ENCODE data around the gene UST. TPM values are rescaled to one million over a fixed set of nuclear protein-coding genes. Genes with fewer than 3 reads are reported as not detected.

Gene UST
- total RNA-seq, 2 donors from 2014 or later: 3.8 to 7.3 TPM

- Mint-ChIP-seq H3K27ac (no peak overlapping the region), H3K36me3 (ENCODE audit: low read depth) (peaks cover 8% of the 10 kb centered on the region), H3K27me3 (no peaks in the 10 kb centered on the region), H3K4me1 (peaks cover 21% of the 10 kb centered on the region), H3K4me3 (no peak overlapping the region)
- DNase-seq (no peak), ATAC-seq (no peak)
- H3K9me3 ChIP-seq (ENCODE audit: control insufficient read depth, low read length, poor library complexity, severe bottlenecking): no peaks in the 10 kb centered on the region
Measured at GRCh38 chr6:149114167-149114566, 367.3 kb downstream of the UST start.

GRCh38 chr6:149118737-149119653, 372.2 kb downstream of the UST start:
- peaks cover 6% of the 10 kb centered on the region for H3K36me3 Mint-ChIP-seq (ENCODE audit: low read depth)
- no peak overlapping the region for H3K4me3 Mint-ChIP-seq
- no peaks in the 10 kb centered on the region for H3K27me3 Mint-ChIP-seq
- DNase-seq (no peak), ATAC-seq (no peak)
- peaks cover 24% of the 10 kb centered on the region for H3K4me1 Mint-ChIP-seq
- no peaks in the 10 kb centered on the region for H3K9me3 ChIP-seq (ENCODE audit: control insufficient read depth, low read length, poor library complexity, severe bottlenecking)
- H3K27ac Mint-ChIP-seq: no peak overlapping the region

- peaks cover 18% of the 10 kb centered on the region for H3K4me1 Mint-ChIP-seq
- peak overlapping the region; percentile 5 for H3K4me3 Mint-ChIP-seq
- ATAC-seq: no peak
- DNase-seq: no peak
- H3K9me3 ChIP-seq (ENCODE audit: control insufficient read depth, low read length, poor library complexity, severe bottlenecking): no peaks in the 10 kb centered on the region
- H3K36me3 Mint-ChIP-seq (ENCODE audit: low read depth): peaks cover 2% of the 10 kb centered on the region
- H3K27ac Mint-ChIP-seq: no peak overlapping the region
- H3K27me3 Mint-ChIP-seq: no peaks in the 10 kb centered on the region
Measured at GRCh38 chr6:149122850-149123821, 376.3 kb downstream of the UST start.

GRCh38 chr6:149125309-149125708, 378.5 kb downstream of the UST start:
- peaks cover 32% of the 10 kb centered on the region for H3K4me1 Mint-ChIP-seq
- H3K36me3 Mint-ChIP-seq (ENCODE audit: low read depth): peaks cover 2% of the 10 kb centered on the region
- H3K4me3 Mint-ChIP-seq: no peak overlapping the region
- ATAC-seq (no peak), DNase-seq (no peak)
- H3K9me3 ChIP-seq (ENCODE audit: control insufficient read depth, low read length, poor library complexity, severe bottlenecking): no peaks in the 10 kb centered on the region
- no peak overlapping the region for H3K27ac Mint-ChIP-seq
- H3K27me3 Mint-ChIP-seq: no peaks in the 10 kb centered on the region

Data from T-helper 17 cell (primary cell).